Tibial nerve (tissue), 4 donors: ENCODE data around the gene KRT73.

Source experiments
- CTCF ChIP-seq, 5 experiments: fragments of 200-600 bp in 3 of 5; fragments of 450-650 bp in 2 of 5; sonication (generic) in 3 of 5; IDR thresholded peaks; one replicate each; pipeline ENCODE4 v1.5.1; 2016 to 2019; ENCODE audit warnings: antibody characterized with exemption in 5 of 5, mild to moderate bottlenecking in 3 of 5, moderate library complexity in 2 of 5
- EP300 ChIP-seq, 2 donors: sonication (generic); formaldehyde crosslinking; IDR thresholded peaks; one replicate each; pipeline ENCODE4 v1.6.1; 2017; ENCODE audit warnings: antibody characterized with exemption in 2 of 2, mild to moderate bottlenecking in 1 of 2

- TF ChIP-seq CTCF (IDR thresholded peaks at IDR 0.05) = no peak
- TF ChIP-seq EP300 (IDR thresholded peaks at IDR 0.05) = no peak
Measured at GRCh38 chr12:52570511-52570910, 47.8 kb downstream of the KRT73 start.
